ENCODE measurements around the gene DCLK1. TPM values are rescaled to one million over a fixed set of nuclear protein-coding genes. Genes with fewer than 3 reads are reported as not detected.

DCLK1 gene
- total RNA-seq, 1 experiment from 2014 or later = 36.2 TPM

DNA sequence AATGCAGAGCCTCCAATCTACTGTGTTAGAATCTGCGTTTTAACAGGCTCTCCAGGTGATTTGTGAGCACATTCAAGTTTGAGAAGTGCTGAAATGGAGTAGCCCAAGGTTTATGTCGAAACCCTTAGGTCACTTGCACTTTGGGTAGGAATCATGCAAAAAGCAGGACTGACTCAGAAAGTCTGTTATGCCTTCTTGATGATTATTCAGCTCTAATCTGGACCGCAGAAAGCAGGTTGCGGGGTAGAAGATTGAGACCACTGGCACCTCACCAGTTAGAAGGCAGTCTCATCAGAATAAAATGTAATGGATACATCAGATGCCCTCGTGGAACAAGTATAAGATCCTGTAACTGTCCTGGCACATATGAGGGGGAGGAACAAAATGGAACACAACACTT, 326.3 kb downstream of the DCLK1 start:
- H2BK12ac ChIP-seq (ENCODE audit: insufficient read length, low read depth, low read length) = no peak overlapping the region
- no peak overlapping the region for H4K5ac ChIP-seq (ENCODE audit: insufficient read length, low read depth, low read length)
- H2AFZ ChIP-seq (ENCODE audit: low read length) = no peak overlapping the region
- no peaks in the 10 kb centered on the region for H3K27me3 ChIP-seq (ENCODE audit: insufficient read depth, low read length)
- Mint-ChIP-seq H3K9me3 (no peaks in the 10 kb centered on the region), H3K36me3 (ENCODE audit: insufficient read depth in 1 of 3, low read depth in 3 of 3) (no peaks in the 10 kb centered on the region), H3K4me1 (no peaks in the 10 kb centered on the region), H3K27me3 (ENCODE audit: low read depth) (no peaks in the 10 kb centered on the region), H3K27ac (no peak overlapping the region), H3K4me3 (no peak overlapping the region)
- H2BK120ac ChIP-seq (ENCODE audit: low read depth, low read length, poor library complexity, severe bottlenecking) = no peak overlapping the region
- H2AK5ac ChIP-seq (ENCODE audit: insufficient read length, low read length) = no peak overlapping the region
- no peaks in the 10 kb centered on the region for H3K4me1 ChIP-seq (ENCODE audit: insufficient read depth, low read length)
- no peaks in the 10 kb centered on the region for H3K79me2 ChIP-seq (ENCODE audit: insufficient read depth, low read length)
- no peak overlapping the region for H3K18ac ChIP-seq (ENCODE audit: insufficient read length, low read depth, low read length)
- no peak for DNase-seq
- no peak overlapping the region for H3K4me2 ChIP-seq (ENCODE audit: insufficient read depth, insufficient read length, low read length)
- no peak overlapping the region for H2BK5ac ChIP-seq (ENCODE audit: insufficient read length, low read length)
- no peak overlapping the region for H3K23ac ChIP-seq (ENCODE audit: insufficient read length, low read depth, low read length)
- H3T11ph ChIP-seq (ENCODE audit: low read length) = no peak overlapping the region
- H2BK15ac ChIP-seq (ENCODE audit: low read depth, low read length) = no peak overlapping the region
- H3K27ac ChIP-seq (ENCODE audit: insufficient read length, low read depth, low read length) = no peak overlapping the region
- no peak overlapping the region for H4K91ac ChIP-seq (ENCODE audit: insufficient read length, low read depth, low read length)
- H3K23me2 ChIP-seq (ENCODE audit: insufficient read length, low read depth, low read length, poor library complexity, severe bottlenecking) = no peaks in the 10 kb centered on the region
- WGBS (ENCODE audit: extremely low coverage, insufficient read length, low lambda C conversion rate) = no CpG with 5 or more reads among the region's 5 CpGs
- no peak overlapping the region for H3K4ac ChIP-seq (ENCODE audit: low read depth, low read length)
- no peak overlapping the region for H3K9ac ChIP-seq (ENCODE audit: extremely low read depth, insufficient read length, low read length)
- no peaks in the 10 kb centered on the region for H3K9me3 ChIP-seq (ENCODE audit: control insufficient read depth, low read depth, low read length)
- TF ChIP-seq, protein P1, sequence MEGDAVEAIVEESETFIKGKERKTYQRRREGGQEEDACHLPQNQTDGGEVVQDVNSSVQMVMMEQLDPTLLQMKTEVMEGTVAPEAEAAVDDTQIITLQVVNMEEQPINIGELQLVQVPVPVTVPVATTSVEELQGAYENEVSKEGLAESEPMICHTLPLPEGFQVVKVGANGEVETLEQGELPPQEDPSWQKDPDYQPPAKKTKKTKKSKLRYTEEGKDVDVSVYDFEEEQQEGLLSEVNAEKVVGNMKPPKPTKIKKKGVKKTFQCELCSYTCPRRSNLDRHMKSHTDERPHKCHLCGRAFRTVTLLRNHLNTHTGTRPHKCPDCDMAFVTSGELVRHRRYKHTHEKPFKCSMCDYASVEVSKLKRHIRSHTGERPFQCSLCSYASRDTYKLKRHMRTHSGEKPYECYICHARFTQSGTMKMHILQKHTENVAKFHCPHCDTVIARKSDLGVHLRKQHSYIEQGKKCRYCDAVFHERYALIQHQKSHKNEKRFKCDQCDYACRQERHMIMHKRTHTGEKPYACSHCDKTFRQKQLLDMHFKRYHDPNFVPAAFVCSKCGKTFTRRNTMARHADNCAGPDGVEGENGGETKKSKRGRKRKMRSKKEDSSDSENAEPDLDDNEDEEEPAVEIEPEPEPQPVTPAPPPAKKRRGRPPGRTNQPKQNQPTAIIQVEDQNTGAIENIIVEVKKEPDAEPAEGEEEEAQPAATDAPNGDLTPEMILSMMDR (conservative IDR thresholded peaks at IDR 0.05) = no peak
- H4K20me1 ChIP-seq (ENCODE audit: control insufficient read depth, insufficient read depth, insufficient read length) = no peaks in the 10 kb centered on the region
- H3K56ac ChIP-seq (ENCODE audit: insufficient read length, low read depth, low read length) = no peak overlapping the region
- no peak overlapping the region for H2BK20ac ChIP-seq (ENCODE audit: low read depth, low read length, poor library complexity, severe bottlenecking)
- H4K8ac ChIP-seq (replicated peaks; ENCODE audit: insufficient read length, low read depth, low read length) = no peak overlapping the region
- no peak overlapping the region for H3K14ac ChIP-seq (ENCODE audit: insufficient read depth, low read length)
- H3K79me1 ChIP-seq (ENCODE audit: insufficient read depth, low read depth, low read length, poor library complexity, severe bottlenecking) = no peaks in the 10 kb centered on the region
